GM21423 (cell line): ENCODE data around the gene B4GALT3.

ENCODE experiments used
- ATAC-seq: cut with Tn5 transposase; IDR thresholded peaks from one replicate; pipeline ENCODE4 v1.9.1; 2021; ENCODE audit warnings: mild to moderate bottlenecking, moderate library complexity; ENCODE audit not compliant: unreplicated experiment

Gene B4GALT3

DNA sequence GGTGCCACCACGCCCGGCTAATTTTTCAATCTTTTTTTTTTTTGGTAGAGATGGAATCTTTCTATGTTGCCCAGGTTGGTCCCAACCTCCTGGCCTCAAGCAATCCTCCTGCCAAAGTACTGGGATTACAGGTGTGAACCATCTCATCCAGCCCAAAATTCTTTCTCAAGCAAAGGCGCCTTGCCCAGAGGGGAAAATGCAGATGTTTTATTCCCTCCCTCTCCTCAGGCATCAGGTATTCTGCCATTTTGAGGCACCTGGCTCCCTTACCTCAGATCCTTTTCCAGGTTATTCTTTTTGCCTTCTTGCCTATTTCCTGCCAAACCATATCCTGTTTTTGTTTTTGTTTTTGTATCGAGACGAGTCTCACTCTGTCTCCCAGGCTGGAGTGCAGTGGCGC lies 11.1 kb upstream of the B4GALT3 start:
- ATAC-seq: no peak

- ATAC-seq: no peak
Observed at GRCh38 chr1:161187311-161187710, 10.0 kb upstream of the B4GALT3 start.

- peak; percentile 27 for ATAC-seq
Observed at GRCh38 chr1:161185732-161186311, 8.5 kb upstream of the B4GALT3 start.

- ATAC-seq: peak; percentile 59
Observed at GRCh38 chr1:161185282-161185682, 8.0 kb upstream of the B4GALT3 start.

- peak; percentile 53 for ATAC-seq
Observed at GRCh38 chr1:161182214-161182613, 4.9 kb upstream of the B4GALT3 start.

- ATAC-seq: no peak
Observed at GRCh38 chr1:161180639-161181038, 3.3 kb upstream of the B4GALT3 start.

DNA sequence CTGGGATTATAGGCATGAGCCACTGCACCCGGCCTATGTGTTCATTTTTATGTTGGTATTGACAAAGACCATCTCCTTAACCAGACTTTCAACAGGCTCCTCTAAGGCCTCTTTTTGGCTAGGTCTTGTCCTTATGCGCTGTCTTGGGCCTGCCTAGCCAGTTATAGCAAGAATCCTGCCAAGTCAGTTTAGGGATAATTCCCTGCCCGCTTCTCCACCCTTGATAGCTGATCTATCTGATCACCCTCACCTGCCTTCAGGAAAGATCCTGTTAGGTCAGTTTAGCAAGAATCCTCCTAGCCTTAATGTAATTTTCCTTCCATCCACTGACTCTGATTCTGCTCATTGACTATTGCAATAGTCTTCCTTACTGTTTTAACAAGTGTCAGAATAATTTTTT lies 2.4 kb upstream of the B4GALT3 start:
- ATAC-seq: no peak

GRCh38 chr1:161177936-161178244 lies 583 bp upstream of the B4GALT3 start:
- no peak for ATAC-seq

DNA sequence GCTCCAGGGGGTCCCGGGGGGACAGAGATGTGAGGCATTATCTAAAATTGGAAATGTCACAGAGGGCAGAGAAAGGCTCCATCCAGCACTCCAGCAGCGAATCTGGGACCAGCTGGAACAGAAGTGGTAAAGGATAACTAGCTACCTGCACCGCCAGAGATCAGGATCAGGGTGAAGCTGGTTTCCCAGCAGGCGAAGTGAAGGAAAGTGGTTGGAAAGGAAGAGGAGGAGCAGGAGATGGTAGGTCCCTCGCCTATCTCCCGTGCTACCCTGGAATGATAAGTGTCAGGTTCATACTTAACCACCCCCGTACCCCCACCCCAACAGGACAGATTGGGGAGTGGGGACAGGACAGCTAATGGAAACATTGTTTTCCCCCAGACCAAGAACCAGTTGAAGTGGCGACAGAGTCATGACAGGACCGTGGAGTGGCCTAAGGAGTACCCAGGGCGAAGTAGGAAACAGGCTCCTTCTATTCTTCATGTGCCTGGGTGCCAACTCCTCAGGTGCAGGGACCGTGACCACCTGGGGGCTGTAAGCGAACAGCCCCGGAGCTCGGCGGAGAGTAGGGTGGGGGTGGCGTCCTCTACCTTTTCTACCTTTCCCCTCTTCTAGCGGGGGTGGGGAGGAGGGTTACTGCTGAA lies 717 bp downstream of the B4GALT3 start:
- no peak for ATAC-seq

- ATAC-seq: no peak
Observed at GRCh38 chr1:161175771-161176453, 1.4 kb downstream of the B4GALT3 start.

- no peak for ATAC-seq
Observed at GRCh38 chr1:161174911-161175310, 2.4 kb downstream of the B4GALT3 start.

DNA sequence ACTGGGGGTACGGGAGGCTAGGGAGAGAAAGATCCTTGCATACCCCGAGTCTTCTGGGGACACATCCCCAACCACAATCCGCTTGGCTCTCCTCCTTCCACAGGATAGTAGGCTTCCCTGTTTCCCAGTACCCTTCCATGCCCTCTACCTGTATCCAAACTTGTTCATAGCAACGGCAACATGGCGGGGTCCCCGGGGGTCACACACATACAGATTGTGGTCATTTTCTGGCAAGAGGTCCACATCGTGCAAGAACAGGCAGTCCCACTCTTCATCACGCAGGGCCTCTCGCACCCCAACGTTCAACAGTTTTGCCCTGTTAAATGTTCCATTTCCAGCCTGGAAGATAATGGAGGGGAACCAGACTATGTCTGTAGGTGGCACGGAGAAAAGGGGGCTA lies 3.6 kb downstream of the B4GALT3 start:
- ATAC-seq: no peak

DNA sequence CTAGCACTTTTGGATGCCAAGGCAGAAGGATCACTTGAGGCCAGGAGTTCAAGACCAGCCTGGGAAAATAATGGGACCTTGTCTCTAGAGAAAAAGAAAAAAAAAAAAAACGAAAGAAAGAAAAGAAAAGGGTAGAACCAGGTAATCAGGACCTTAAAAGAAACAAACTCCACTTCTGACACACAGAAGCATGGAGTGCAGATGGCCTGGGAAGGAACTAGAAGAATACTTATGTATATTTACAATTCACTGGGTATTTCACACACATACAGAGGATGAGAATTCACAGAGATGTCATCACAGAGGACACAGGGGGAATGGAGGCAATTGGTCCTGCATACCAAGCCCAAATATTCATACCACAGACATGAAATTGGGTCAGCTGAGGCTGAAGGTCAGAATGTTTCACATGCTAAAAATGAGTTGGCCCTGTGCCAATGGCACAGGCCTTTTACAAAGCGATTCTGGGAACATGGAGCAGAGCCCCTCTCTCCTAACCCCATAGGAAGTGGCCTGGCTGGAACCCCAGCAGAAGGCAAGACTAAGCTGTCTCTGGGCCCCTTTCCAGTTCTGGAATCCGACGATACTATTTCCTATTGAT lies 4.4 kb downstream of the B4GALT3 start:
- no peak for ATAC-seq

- no peak for ATAC-seq
Observed at GRCh38 chr1:161172349-161172748, 5.0 kb downstream of the B4GALT3 start.

- ATAC-seq: no peak
Observed at GRCh38 chr1:161171696-161172095, 5.6 kb downstream of the B4GALT3 start.

DNA sequence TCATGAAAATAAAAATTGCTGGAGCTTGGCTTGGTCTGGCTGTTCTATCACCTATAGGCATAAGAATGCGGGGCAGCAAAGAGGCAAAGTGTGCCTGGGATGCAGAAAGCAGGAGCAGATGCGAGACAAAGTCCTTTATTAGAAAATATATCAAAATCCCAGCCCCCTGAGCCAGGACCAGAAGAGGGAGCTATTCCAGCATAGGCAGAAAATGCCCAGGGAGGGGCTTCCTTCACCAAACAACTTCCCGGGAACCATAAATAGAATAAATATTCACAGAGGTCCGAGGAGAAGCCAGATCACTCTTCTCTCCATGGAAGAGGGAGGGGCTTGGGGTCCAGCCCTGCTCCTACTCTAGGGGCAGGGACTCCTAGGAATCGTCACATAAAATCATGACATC lies 6.1 kb downstream of the B4GALT3 start:
- ATAC-seq: no peak

- no peak for ATAC-seq
Observed at GRCh38 chr1:161168906-161169305, 8.4 kb downstream of the B4GALT3 start.

- peak; percentile 2 for ATAC-seq
Observed at GRCh38 chr1:161166669-161167548, 10.4 kb downstream of the B4GALT3 start.

- ATAC-seq: peak; percentile 87
Observed at GRCh38 chr1:161165742-161166668, 11.3 kb downstream of the B4GALT3 start, which contains the start of gene PPOX. Gene PPOX (plus strand): TSS chr1:161166426. CDS start chr1:161166848, 422 bp downstream.
